CD4-positive, alpha-beta memory T cell (primary cell): ENCODE data around the gene CDH8. TPM values are rescaled to one million over a fixed set of nuclear protein-coding genes. Genes with fewer than 3 reads are reported as not detected.
"Not testable (repeated sequence)": the region's sequence is repeated elsewhere in the genome, so short reads cannot be mapped to it uniquely, and the experiment has no call there.

Experiments
- CTCF ChIA-PET: fragments of 350-600 bp; sonication (Branson Sonifier 250); formaldehyde crosslinking; loops from one replicate; lab custom pipeline; 2021; ENCODE audit warnings: inconsistent platforms; ENCODE audit not compliant: partially characterized antibody; lab: Charles Lee
- POLR2A ChIA-PET: fragments of 350-600 bp; sonication (Branson Sonifier 250); formaldehyde crosslinking; loops from one replicate; lab custom pipeline; 2021; ENCODE audit not compliant: partially characterized antibody; lab: Charles Lee
- DNase-seq, 5 donors: peaks; one replicate each; pipeline versions ENCODE4 v3.0.0 to v3.0.0-alpha.2; 2020 to 2022; ENCODE audit warnings: mixed read lengths in 1 of 5
- H3K27ac ChIP-seq: one replicate; pipeline ENCODE4 v1.7.0; 2013; ENCODE audit warnings: low read depth, low read length
- H3K27me3 ChIP-seq: 2 replicates; pipeline ENCODE4 v1.7.0; 2013; ENCODE audit warnings: mild to moderate bottlenecking, low read length, moderate library complexity; ENCODE audit not compliant: insufficient read depth
- H3K36me3 ChIP-seq: 2 replicates; pipeline ENCODE4 v1.7.0; 2013; ENCODE audit warnings: mild to moderate bottlenecking, low read length, moderate library complexity; ENCODE audit not compliant: insufficient read depth
- H3K4me1 ChIP-seq: 2 replicates; pipeline ENCODE4 v1.7.0; 2013; ENCODE audit warnings: mild to moderate bottlenecking, low read length, moderate library complexity; ENCODE audit not compliant: insufficient read depth
- H3K4me3 ChIP-seq, 2 donors: one replicate each; pipeline ENCODE4 v1.7.0; 2013; ENCODE audit warnings: low read length in 2 of 2, mild to moderate bottlenecking in 1 of 2
- H3K9me3 ChIP-seq, 2 donors: one replicate each; pipeline ENCODE4 v1.7.0; 2013; ENCODE audit warnings: low read length in 2 of 2, control low read depth in 1 of 2; ENCODE audit not compliant: control insufficient read depth in 1 of 2
- H3K27ac Mint-ChIP-seq, 7 donors: one replicate each; pipeline ENCODE4 v1.8.0; 2020 to 2021; ENCODE audit warnings: mixed read lengths in 7 of 7, mild to moderate bottlenecking in 6 of 7, inconsistent platforms in 3 of 7, moderate library complexity in 3 of 7
- H3K27me3 Mint-ChIP-seq, 2 donors: one replicate each; pipeline ENCODE4 v1.8.0; 2020 to 2021; ENCODE audit warnings: mixed read lengths in 2 of 2
- H3K36me3 Mint-ChIP-seq, 2 donors: one replicate each; pipeline ENCODE4 v1.8.0; 2020 to 2021; ENCODE audit warnings: mixed read lengths in 2 of 2, inconsistent platforms in 1 of 2, mild to moderate bottlenecking in 1 of 2
- H3K4me1 Mint-ChIP-seq, 4 donors: one replicate each; pipeline ENCODE4 v1.8.0; 2020 to 2021; ENCODE audit warnings: mixed read lengths in 4 of 4, mild to moderate bottlenecking in 1 of 4
- H3K4me3 Mint-ChIP-seq, 8 donors: one replicate each; pipeline ENCODE4 v1.8.0; 2020 to 2021; ENCODE audit warnings: mixed read lengths in 8 of 8, mild to moderate bottlenecking in 7 of 8, moderate library complexity in 6 of 8, inconsistent platforms in 3 of 8
- H3K9me3 Mint-ChIP-seq, 8 donors: one replicate each; pipeline ENCODE4 v1.8.0; 2020 to 2021; ENCODE audit warnings: mixed read lengths in 8 of 8, mild to moderate bottlenecking in 5 of 8, inconsistent platforms in 3 of 8, moderate library complexity in 1 of 8
- intact Hi-C: fragments of 100-400 bp; cut with micrococcal nuclease; formaldehyde crosslinking; loops from one replicate; pipeline ENCODE4 v1.15.1; 2023
- polyA plus RNA-seq, 2 donors: library from polyadenylated mRNA; unstranded; fragments of 300-500 nt; fragmentation: Illumina TruSeq; gene quantifications; one replicate each; pipeline ENCODE4 v1.2.3, GENCODE V29; 2021
- total RNA-seq, 2 experiments: library from RNA; stranded (reverse); gene quantifications; one replicate each; pipeline ENCODE4 v1.2.3, GENCODE V29; 2021

CDH8 gene
- total and polyA plus RNA-seq, 4 experiments from 2014 or later: not detected

DNA sequence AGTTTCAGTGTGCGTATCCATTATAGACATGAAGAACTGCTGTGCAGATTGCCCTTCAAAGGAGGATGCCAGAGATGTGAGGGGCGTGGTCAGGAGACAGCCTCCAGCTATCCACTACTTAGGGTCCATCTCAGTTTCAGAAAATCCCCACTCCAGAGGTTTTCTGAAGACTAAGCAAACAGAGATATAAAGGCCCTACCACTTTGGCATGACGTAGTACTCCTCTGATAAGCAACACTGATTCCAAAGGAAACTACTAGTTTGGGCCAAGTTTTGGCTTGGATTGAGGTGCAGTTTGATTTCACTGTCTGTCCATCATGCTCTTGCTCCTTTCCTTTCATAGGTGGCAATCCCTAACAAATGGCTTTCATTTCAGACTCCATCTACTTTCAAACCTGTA, 228.7 kb downstream of the CDH8 start:
- Mint-ChIP-seq H3K36me3 (no peaks in the 10 kb centered on the region), H3K27me3 (no peaks in the 10 kb centered on the region), H3K4me1 (no peaks in the 10 kb centered on the region), H3K4me3 (no peak overlapping the region), H3K9me3 (peaks cover 0 to 21% (median 6%) of the 10 kb centered on the region in 8 donors), H3K27ac (no peak overlapping the region)
- Histone ChIP-seq H3K27ac (no peak overlapping the region), H3K36me3 (no peaks in the 10 kb centered on the region), H3K4me3 (no peak overlapping the region), H3K4me1 (no peaks in the 10 kb centered on the region), H3K9me3 (no peaks in the 10 kb centered on the region), H3K27me3 (no peaks in the 10 kb centered on the region)
- POLR2A ChIA-PET: no interaction called here
- intact Hi-C loops: no loop called here
- DNase-seq: no peak
- CTCF ChIA-PET: no interaction called here

- POLR2A ChIA-PET, H3K36me3 Mint-ChIP-seq, CTCF ChIA-PET, H3K9me3 ChIP-seq, H3K4me3 Mint-ChIP-seq, H3K4me1 Mint-ChIP-seq, H3K27ac ChIP-seq, intact Hi-C loops, H3K27ac Mint-ChIP-seq, H3K27me3 ChIP-seq, H3K4me3 ChIP-seq, DNase-seq, H3K36me3 ChIP-seq, H3K4me1 ChIP-seq, H3K27me3 Mint-ChIP-seq: not testable (repeated sequence)
- peaks cover 0 to 20% (median 10%) of the 10 kb centered on the region in 8 donors for H3K9me3 Mint-ChIP-seq
Measured at GRCh38 chr16:61801217-61801616, 235.0 kb downstream of the CDH8 start.

DNA sequence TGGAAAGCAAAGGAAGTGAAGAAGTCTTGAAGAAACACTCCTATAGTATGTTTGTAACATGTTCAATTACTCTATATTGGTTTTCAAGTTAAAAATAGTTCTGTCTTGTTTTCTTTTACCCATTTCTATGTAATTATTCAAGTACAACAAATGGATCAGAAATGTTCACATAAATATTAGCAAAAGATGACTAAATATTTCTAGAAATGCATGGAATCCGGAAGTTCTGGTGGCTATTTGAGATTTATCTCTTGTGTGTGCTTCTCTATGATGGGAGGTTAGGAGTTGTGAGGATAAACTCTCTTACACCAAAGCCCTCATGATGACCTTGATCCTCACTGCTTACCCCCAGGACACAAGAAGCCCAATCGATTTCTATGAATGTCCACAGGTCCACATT, 237.5 kb downstream of the CDH8 start:
- Histone ChIP-seq H3K27me3 (no peaks in the 10 kb centered on the region), H3K4me1 (no peaks in the 10 kb centered on the region), H3K4me3 (no peak overlapping the region), H3K9me3 (no peaks in the 10 kb centered on the region), H3K36me3 (no peaks in the 10 kb centered on the region), H3K27ac (no peak overlapping the region)
- ChIA-PET POLR2A (no interaction called here), CTCF (no interaction called here)
- peaks cover 0 to 31% (median 20%) of the 10 kb centered on the region in 8 donors for H3K9me3 Mint-ChIP-seq
- H3K4me1 Mint-ChIP-seq: no peaks in the 10 kb centered on the region
- H3K27me3 Mint-ChIP-seq: no peaks in the 10 kb centered on the region
- no peak for DNase-seq
- H3K4me3 Mint-ChIP-seq: no peak overlapping the region
- peaks cover 0 to 4% of the 10 kb centered on the region in 2 donors for H3K36me3 Mint-ChIP-seq
- intact Hi-C loops: no loop called here
- no peak overlapping the region for H3K27ac Mint-ChIP-seq

DNA sequence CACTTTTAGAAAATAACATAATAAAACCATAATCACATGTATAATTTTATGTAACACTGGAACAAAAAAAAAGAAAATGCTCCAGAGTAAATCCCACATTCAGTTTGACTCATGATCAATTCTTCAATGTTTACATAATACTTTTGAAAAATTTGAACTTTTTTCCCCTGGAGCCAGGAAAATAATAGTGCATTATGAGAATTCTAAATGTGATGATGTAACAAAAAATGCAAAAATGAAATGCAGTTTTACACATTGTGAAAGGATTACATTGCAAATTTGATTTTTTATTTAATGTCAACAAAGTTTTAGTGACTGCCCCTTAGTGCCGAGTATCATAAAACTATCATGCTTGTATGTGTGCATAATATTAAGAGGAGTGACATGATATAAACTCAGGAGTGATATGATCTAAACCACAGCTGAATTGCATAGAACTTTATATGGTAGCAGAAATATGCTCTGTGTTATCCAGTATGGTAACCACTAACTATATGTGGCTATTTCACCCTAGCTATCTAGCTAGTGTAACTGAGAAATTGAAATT, 238.2 kb downstream of the CDH8 start:
- no peaks in the 10 kb centered on the region for H3K27me3 Mint-ChIP-seq
- H3K9me3 ChIP-seq: no peaks in the 10 kb centered on the region
- no peaks in the 10 kb centered on the region for H3K36me3 ChIP-seq
- ChIA-PET POLR2A (no interaction called here), CTCF (no interaction called here)
- no peaks in the 10 kb centered on the region for H3K27me3 ChIP-seq
- H3K4me1 ChIP-seq: no peaks in the 10 kb centered on the region
- intact Hi-C loops: no loop called here
- no peak for DNase-seq
- H3K36me3 Mint-ChIP-seq: peaks cover 0 to 4% of the 10 kb centered on the region in 2 donors
- H3K4me3 Mint-ChIP-seq: no peak overlapping the region
- H3K27ac Mint-ChIP-seq: no peak overlapping the region
- H3K4me3 ChIP-seq: no peak overlapping the region
- H3K27ac ChIP-seq: no peak overlapping the region
- no peaks in the 10 kb centered on the region for H3K4me1 Mint-ChIP-seq
- peaks cover 0 to 34% (median 20%) of the 10 kb centered on the region in 8 donors for H3K9me3 Mint-ChIP-seq

GRCh38 chr16:61797296-61797795, 238.9 kb downstream of the CDH8 start:
- H3K4me1 ChIP-seq: no peaks in the 10 kb centered on the region
- no peak overlapping the region for H3K27ac ChIP-seq
- ChIA-PET POLR2A (no interaction called here), CTCF (no interaction called here)
- Mint-ChIP-seq H3K36me3 (peaks cover 0 to 4% of the 10 kb centered on the region in 2 donors), H3K4me3 (no peak overlapping the region), H3K9me3 (peaks cover 0 to 35% (median 21%) of the 10 kb centered on the region in 8 donors), H3K4me1 (no peaks in the 10 kb centered on the region), H3K27me3 (no peaks in the 10 kb centered on the region), H3K27ac (no peak overlapping the region)
- no peak for DNase-seq
- H3K36me3 ChIP-seq: no peaks in the 10 kb centered on the region
- no peaks in the 10 kb centered on the region for H3K9me3 ChIP-seq
- no peak overlapping the region for H3K4me3 ChIP-seq
- intact Hi-C loops: no loop called here
- H3K27me3 ChIP-seq: no peaks in the 10 kb centered on the region

DNA sequence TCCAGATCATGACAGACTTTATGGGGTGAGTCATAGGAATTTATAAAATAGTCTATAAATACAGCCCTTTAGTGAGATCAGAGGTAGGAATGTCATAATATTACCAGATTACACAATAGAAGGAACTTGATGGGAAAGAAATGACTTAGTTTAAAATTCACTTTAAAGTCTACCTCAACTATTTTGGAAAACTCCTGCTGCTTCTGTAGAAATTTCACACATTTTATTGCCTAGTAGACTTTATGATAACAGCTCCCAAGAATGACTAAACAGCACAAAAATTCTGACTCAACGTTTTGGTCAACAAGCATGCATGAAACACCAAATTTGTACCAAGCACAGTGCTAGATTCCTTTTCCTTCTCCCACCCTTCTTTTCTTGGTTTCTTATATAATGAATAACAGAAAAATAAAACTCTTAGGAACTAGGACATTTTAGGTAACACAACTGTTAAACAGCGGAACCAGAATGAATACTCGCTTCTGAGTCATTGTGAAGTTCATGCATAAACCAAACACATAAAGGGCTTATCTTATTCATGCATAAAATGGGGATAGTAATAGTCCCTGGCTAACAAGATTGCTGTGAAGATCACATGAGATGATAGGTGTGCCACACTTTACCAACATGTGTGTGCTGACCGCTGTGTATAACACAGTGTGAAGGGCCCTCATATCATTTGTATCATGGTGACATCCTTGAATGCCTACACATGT, 243.9 kb downstream of the CDH8 start:
- intact Hi-C loops: no loop called here
- POLR2A ChIA-PET: no interaction called here

DNA sequence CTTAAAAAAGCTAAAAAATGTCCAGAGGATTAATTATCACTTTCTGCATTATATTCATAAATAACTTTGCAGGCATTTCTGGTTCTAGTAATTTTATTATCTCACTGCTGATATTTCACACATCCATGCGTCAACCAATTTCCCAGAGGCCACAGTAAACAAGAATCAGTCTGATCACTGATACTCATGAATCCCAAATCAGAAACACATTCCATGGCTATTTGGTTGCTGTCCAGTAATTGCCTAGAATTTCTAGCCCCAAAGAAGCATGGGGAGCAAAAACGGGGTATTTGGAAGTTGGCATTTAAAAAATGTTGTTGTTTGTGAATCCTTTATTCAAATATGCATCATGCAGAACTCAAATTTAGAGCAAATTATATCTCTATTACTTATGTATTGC, 244.8 kb downstream of the CDH8 start:
- Histone ChIP-seq H3K4me3 (no peak overlapping the region), H3K36me3 (no peaks in the 10 kb centered on the region), H3K4me1 (no peaks in the 10 kb centered on the region), H3K9me3 (no peaks in the 10 kb centered on the region), H3K27me3 (no peaks in the 10 kb centered on the region), H3K27ac (no peak overlapping the region)
- no peak for DNase-seq
- peaks cover 2 to 52% (median 16%) of the 10 kb centered on the region in 8 donors for H3K9me3 Mint-ChIP-seq
- H3K4me1 Mint-ChIP-seq: no peaks in the 10 kb centered on the region
- H3K27me3 Mint-ChIP-seq: no peaks in the 10 kb centered on the region
- no peak overlapping the region for H3K27ac Mint-ChIP-seq
- no peaks in the 10 kb centered on the region for H3K36me3 Mint-ChIP-seq
- ChIA-PET POLR2A (no interaction called here), CTCF (no interaction called here)
- H3K4me3 Mint-ChIP-seq: no peak overlapping the region
- intact Hi-C loops: no loop called here

More for the DNA sequence above, 243.9 kb downstream of the CDH8 start:
- no peaks in the 10 kb centered on the region for H3K36me3 ChIP-seq
- CTCF ChIA-PET: no interaction called here
- H3K27me3 Mint-ChIP-seq: no peaks in the 10 kb centered on the region
- H3K4me1 Mint-ChIP-seq: no peaks in the 10 kb centered on the region
- no peaks in the 10 kb centered on the region for H3K9me3 ChIP-seq
- no peaks in the 10 kb centered on the region for H3K27me3 ChIP-seq
- DNase-seq: no peak
- no peak overlapping the region for H3K4me3 ChIP-seq
- peaks cover 2 to 52% (median 20%) of the 10 kb centered on the region in 8 donors for H3K9me3 Mint-ChIP-seq
- H3K4me3 Mint-ChIP-seq: no peak overlapping the region
- no peaks in the 10 kb centered on the region for H3K36me3 Mint-ChIP-seq
- H3K27ac ChIP-seq: no peak overlapping the region
- no peak overlapping the region for H3K27ac Mint-ChIP-seq
- H3K4me1 ChIP-seq: no peaks in the 10 kb centered on the region
